A204.1 (cell line): Measurements from ENCODE around the gene GATAD2A.

ENCODE experiments used
- FAIRE-seq: peaks from 2 replicates; lab custom pipeline; 2012; peaks lifted over from hg19 to GRCh38; lab: Jason Lieb, UNC

GATAD2A gene

DNA sequence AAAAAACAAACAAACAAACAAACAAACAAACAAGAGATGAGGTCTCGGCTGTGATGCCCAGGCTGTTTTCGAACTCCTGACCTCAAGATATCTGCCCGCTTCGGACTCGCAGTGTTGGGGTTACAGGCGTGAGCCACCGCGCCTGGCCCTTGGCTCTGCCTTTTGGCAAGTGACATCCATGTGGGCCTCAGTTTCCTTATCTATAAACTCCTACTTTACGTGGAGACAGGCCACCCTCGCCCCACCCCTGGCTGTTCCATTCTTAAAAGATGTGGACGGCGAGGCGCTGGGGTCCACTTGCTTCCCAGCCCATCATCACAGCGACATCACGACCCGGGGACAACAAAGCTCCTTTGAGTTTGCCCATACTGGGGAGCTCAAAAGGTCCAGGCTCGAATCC, 108.2 kb downstream of the GATAD2A start:
- no peak for FAIRE-seq

DNA sequence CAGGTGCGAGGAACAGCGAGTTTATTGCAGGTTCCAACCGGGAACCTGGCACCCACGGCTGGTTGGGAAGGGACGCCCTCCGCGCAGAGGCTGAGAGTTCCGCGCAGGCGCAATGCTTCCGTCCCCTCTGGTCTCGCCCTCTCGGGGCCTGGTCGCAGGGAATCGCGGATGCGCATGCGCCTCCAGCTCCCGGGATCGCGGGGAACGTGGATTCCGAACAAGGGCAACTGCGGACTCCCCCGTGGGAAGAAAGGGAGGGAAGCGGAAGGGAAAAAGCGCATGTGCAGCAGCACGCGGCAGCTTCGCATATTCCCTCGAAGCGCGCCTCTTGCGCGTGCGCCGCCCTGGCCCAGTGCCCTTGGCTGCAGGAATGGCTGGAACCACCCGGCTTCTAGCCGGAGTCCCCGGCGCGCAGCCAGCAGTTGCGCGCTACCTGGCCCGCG, 108.8 kb downstream of the GATAD2A start:
- no peak for FAIRE-seq

DNA sequence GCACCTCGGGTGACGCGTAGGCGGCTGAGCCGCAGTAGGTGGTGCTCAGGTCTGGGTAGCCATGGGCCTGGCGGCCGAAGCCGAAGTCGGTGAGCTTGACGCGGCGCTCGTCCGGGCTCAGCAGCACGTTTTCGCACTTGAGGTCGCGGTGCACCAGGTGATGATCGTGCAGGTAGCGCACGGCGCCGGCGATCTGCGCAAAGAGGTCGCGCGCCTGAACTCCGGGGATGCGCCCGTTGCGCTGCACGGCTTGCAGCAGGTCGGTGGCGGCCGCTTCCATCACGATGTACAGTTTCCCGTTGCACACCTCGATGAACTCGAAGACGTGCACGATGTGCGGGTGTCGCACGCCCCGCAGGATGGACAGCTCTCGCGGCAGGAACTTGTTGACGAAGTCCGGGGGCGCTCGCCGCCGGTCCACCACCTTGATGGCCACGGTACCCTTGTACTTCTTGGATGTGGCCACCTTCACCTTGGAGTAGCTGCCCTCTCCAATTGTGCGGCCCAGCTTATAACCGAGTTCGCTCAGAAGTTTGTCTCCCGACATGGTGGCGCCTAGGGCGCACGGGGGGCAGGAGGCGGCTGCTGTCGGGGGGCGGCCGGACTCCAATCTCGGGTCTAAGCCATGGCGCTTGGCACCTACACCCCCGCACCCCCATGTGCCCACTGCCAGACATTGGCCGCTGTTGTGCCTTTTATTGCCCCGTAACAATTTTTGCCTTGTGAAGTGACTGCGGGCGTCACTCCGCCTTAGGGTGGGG, 109.6 kb downstream of the GATAD2A start, which contains the start of gene TSSK6:
Gene TSSK6, minus strand, starts transcription at position 668 of the 761 bp plus-strand sequence. Its CDS starts 121 bp downstream, at position 547.
- no peak for FAIRE-seq

DNA sequence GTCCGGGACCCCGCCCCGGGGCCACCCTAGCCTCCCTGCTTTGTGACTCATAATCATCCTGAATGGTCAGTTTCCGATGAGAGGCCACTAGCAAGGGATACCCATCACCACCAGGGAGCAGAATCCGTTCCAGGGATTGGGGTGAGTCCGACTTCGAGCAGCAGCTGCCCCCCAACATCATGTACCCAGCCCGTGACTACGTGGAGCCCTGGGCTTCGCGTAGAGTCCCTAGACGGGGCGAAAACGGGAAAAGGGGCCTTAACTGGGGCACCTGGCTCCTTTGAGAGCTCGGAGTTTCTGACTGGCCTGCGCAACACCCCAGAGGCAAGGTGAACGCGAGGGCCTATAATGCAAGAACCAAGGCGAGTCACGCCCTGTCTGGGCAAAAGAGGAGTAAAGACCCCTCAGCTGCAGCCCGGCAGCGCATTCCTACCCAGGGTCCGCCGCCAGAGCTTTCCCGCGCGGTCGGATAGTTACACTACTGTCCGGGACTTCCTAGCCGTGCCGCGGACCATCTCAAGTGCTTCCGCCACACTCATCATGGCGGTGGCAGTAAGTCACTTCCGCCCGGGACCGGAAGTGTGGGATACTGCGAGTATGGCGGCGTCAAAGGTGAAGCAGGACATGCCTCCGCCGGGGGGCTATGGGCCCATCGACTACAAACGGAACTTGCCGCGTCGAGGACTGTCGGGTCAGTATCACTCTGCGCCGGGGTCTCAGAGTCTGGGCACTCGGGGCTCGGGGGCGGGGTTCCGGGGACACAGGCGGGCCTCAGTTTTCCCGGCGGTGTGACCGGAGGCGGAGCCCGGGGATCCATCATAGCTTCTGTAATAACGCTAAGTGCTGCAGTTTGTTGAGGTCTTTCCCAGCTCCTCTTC, 110.4 kb downstream of the GATAD2A start, which contains the start of gene NDUFA13:
Gene NDUFA13, plus strand, starts transcription at position 584 of the 878 bp plus-strand sequence. Its CDS starts 14 bp downstream, at position 598.
- no peak for FAIRE-seq

DNA sequence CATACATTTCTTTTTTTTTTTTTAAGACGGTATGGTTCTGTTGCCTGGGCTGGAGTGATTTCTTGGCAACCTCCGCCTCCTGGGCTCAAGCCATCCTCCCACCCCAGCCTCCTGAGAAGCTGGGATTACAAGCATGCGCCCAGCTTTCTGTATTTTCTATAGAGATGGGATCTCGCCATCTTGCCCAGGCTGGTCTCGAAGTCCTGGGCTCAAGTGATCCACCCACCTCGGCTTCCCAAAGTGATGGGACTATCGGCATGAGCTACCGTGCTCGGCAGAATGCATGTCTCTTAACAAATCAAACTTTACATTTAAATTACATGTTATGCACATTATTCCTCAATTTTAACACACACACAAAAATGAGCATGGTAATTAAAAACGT, 111.8 kb downstream of the GATAD2A start:
- no peak for FAIRE-seq

DNA sequence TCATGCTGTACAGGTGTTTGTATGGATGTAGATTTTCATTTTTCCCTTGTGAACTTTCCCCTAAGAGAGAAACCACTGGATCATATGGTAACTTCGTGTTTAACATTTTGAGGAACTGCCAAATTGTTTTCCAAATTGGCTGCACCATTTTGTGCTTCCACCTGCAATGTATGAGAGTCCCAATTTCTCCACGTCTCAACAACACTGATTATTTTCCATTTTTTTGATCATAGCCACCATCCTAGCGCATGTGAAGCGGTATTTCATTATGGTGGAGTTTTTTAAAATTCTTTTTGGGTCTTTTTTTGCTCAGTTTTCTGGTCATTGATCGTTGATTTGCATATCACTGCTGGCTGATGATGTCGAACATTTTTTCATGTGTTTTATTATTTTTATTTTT, 115.5 kb downstream of the GATAD2A start:
- FAIRE-seq: no peak

DNA sequence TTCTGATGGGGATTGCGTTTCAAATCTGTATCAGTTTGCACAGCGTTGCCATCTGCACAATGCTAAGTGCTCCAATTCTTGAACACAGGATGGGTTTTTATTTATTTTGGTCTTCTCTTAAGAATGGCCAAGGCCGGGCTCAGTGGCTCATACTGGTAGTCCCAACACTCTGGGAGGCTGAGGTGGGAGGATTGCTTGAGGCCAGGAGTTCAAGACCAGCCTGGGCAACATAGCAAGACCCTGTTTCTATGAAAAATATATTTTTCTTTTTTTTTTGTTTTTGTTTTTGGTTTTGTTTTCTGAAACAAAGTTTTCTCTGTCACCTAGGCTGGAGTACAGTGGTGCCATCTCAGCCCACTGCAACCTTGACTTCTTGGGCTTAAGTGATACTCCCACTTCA, 117.7 kb downstream of the GATAD2A start:
- FAIRE-seq: no peak

DNA sequence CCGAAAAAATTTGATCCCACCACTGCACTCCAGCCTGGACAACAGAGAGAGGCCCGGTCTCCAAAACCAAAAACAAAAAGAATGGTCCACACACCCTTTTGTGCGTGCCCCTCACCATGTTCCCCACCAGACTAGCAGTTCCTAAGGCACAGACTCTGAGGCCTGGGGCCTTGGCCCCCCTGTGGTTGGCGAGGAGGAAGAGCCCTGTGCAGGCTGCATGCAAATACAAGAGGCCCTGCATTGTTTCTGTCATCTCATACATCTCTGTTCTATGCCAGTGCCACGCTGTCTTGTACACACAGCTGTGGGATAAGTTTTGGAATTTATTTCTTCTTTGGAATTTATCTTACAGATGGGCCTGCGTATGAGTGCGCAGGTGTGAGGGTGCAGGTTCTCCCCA, 118.6 kb downstream of the GATAD2A start:
- no peak for FAIRE-seq

DNA sequence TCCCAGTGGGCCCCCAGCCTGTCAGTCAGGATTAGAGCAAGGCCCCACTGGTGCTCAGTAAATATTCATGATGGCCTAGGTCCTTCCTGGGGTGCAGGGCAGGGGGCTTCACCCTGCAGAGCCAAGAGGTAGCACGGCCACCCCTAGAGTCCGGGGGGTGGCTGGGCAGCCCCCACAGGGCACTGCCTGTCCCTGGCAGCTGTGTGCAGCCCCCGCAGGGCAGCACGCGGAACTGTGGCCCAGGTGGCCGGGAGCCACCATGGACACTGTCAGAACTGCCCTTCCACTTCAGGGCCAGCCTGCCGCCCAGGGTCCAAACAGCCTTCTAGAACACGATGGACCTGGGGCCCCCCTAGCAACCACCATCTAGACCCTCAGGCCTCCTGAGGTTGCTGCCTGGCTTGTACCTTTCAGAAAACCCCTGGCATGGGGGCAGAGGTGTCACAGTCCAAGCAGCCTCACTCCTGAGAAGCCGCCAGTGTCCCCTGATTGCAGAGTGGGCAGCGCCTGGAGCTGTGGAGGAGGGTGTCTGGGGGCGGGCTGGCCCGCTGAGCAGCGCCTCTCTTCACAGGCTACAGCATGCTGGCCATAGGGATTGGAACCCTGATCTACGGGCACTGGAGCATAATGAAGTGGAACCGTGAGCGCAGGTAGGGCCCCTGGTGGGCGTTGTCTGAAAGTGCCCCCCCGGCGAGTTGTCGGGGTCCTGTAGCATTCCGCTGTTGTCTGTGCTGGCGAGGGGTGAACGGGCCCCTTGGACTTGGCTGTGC, 120.3 kb downstream of the GATAD2A start:
- no peak for FAIRE-seq

DNA sequence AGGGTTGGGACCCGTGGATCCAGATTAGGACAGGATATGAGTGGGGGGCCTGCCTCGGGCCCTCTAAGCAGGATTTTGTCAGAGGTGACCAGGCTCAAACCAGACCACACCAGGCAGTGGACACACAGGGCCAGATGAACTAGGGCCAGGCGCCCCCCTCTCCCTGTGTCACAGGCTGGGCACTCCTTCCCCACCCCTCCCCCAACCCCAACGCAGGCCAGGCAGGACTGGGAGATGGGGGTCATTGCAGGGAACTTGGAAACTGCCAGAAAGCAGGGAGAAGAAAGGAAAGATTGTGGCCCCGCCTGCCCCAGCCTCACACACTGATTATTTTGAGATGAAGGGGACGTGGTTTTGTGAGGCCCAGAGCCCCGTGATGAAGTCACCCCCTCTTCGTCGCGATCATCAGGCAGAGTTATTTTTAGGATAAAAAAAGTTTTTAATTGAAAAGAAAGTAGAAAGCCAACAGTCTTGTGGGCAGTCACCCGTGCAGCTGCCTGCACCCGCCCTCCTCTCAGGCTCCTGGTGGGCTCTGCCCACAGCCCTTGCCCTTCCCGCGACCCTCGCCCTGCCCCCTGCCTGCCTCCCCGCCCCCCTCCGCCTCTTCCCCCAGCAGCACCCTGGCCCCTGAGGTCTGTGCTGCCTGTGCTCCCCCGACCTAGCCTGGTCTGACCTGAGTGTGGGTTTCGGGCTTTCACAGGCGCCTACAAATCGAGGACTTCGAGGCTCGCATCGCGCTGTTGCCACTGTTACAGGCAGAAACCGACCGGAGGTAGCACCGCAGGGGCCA, 121.3 kb downstream of the GATAD2A start:
- FAIRE-seq: no peak

DNA sequence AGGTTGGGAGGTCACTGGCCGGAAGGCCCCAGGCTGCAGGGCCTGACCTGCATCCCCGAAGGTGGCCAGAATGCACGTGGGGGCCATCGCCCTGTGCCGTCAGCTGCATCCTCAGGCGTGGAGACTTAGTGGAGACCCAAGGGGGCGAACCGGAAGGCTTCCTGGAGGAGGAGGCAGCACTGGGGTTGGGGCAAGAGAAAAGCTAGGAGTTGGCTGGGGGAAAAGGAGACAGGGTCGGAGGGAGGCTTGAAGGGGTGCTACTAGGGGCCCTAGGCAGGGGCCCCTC, 121.8 kb downstream of the GATAD2A start:
- no peak for FAIRE-seq

DNA sequence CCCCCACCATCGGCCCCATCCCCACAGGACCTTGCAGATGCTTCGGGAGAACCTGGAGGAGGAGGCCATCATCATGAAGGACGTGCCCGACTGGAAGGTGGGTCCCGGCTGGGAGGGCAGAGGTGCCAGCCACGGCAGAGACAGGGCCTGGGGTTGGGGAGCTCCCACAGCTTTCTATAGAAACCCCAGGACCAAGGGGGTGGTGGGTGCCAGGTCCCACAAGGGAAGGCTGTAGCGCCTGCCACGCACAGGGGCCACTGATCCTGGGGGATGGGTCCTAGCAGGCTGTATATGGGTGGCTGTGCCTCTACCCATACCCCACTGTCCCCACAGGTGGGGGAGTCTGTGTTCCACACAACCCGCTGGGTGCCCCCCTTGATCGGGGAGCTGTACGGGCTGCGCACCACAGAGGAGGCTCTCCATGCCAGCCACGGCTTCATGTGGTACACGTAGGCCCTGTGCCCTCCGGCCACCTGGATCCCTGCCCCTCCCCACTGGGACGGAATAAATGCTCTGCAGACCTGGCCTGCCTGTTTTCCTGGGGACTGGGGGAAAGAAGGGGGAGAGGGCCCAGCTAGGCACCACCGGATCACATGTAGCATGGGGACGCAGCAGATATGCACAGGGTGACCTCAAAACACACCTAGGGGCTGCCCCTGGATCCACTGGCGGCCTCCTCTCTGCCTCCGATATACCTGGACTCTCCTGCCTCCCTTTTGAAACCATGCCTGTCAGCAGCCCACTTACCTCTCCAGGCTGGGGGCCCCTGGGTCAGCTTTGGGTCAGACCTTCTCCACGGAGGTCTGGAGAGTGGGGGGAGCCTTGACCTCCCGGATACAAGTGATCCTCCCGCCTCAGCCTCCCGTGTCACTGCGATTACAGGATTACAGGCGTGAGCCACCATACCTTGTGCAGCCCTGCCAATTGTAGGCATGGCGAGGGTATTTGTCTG, 122.5 kb downstream of the GATAD2A start:
- no peak for FAIRE-seq

DNA sequence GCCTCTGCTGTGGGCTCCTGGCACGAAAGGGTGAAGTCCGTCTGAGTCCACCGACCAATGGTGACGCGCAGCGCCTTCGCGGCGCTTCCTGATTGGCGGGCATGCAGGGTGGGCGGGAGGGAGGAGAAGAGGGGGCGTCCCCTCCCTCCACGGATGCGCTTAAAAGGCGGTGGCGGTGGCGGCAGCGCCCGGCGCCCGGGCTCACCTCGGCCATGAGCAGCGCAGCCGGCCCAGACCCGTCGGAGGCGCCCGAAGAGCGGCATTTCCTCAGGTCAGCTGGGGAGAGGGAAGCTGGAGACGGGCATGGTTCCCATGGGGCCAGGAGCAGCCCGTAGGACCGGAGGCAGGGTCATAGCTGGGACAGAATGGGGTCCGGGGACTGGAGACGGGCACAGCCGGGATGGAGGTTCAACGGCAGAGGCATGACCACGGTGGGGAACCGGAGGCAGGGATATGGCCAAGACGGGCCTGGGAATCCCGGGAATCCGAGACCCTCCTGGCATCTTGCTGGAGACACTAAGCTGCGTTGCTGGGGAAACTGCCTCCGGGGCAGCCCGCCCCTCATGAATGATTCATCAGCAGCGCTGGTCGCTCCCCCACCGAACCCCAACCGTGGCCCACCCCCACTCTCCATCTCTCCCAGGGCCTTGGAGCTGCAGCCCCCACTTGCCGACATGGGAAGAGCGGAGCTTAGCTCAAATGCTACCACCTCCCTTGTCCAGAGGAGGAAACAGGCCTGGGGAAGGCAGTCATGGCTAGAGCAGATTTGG, 123.4 kb downstream of the GATAD2A start, which contains the start of gene YJEFN3:
Gene YJEFN3, plus strand, starts transcription at position 191 of the 770 bp plus-strand sequence. Its CDS starts 22 bp downstream, at position 213.
- no peak for FAIRE-seq

DNA sequence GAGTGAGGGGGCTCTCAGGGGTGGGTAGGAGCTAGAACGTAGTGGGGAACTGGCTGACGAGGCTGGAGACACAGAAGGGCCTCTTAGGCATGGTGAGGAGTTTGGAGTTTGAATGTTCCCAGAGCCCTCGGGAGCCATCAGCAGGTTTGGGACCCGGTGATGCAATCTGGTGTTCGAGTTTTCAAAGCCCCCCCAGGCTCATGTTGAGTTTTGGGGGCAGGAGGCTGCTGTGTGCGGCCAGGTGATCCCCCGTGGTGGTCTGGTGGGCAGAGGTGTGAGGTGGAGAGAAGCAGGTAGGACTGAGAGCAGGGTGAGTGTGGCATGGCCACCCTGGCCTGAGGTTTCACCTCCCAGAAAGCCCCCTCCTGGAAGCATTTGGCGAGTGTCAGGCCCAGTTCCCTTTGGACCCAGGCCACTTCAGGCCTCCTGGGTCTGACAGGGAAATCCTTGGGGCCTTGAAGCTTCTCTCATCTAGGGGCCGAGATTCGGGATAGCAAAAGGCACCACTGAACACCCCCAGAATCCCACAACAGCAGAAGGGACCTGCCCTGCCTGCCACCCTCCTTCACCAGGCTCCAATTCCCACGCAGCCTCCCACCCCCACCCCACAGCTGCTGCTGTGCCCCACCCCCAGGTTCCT, 124.4 kb downstream of the GATAD2A start:
- FAIRE-seq: no peak

DNA sequence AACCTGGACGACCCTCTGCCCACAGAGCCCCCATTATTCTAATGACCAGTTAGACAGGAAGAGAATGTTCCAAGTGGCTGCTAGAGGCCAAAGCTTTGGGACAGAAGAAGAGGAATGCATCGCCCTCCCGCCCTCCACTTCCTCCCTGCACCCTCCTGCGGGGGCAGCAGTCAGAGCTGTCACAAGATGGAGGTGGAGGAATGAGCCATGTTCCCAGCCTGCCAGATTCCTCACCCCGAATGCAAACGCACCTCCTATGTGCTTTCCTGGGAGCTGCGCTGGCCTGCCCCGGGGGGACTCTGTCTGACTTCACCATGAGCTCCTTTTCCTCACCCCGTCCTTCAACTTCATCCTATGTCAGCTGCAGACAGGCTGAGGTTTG, 124.9 kb downstream of the GATAD2A start:
- FAIRE-seq: no peak

DNA sequence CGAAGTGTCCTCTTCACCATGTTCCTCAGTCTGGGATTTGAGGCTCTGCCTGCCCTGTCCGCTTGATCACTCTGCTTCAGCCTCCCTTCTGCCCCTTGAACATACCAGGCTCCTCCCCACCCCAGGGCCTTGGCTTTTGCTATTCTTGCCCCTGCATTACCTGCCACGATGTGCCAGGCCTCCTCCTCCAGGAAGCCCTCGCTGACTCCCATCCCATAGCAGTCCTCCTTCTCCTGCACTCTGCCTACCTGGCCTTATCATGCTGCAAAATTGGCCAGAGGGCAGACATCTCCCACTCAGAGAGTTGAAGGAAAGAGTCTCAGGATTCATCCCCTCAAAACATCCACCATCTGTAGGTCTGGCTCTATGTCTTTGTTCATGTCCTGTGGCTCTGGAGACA, 125.4 kb downstream of the GATAD2A start:
- no peak for FAIRE-seq

DNA sequence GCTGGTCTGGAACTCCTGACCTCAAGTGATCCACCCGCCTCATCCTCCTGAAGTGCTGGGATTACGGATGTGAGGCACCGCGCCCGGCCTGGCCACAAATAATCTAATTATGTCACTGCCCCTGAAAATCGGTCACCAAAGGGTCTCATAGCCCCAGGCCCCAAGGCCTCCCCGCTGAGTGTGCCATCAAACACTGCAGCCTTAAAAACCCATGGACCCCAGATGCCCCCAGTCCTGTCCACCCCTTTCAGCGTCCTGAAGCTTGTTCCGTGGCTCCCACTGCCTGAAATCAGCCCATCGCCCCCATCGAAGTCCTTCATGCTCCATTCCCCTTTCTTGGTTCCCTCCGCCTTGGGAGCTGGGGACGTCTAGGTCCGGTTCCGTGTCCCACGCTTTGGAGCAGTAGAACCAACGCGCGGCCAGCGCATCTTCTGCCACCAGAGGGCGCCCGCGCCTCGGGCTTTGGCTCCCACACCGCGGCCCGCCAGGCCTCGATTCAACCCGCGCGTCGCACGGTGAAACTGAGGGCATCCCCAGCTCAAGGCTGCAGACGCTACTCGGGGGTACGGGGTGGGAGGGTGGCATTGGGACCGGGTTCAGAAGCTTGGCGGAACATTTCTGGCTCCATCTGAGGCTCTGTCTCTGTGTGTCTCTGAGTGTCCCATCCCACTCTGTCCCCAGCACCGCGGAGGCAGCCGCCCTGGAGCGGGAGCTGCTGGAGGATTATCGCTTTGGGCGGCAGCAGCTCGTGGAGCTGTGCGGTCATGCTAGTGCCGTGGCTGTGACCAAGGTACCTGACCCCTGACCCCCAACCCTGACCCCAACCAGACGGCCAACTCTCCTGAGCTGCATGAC, 126.7 kb downstream of the GATAD2A start:
- no peak for FAIRE-seq
